Stimulated activated CD8-positive, alpha-beta memory T cell treated with anti-CD3 and anti-CD28 coated beads, Interleukin-4, amount 100 ng/mL, for 24 hours (primary cell): ENCODE results near the gene INPP5D.
"Not testable (repeated sequence)": the region's sequence is repeated elsewhere in the genome, so short reads cannot be mapped to it uniquely, and the experiment has no call there.

Experiments used
- DNase-seq: peaks from one replicate; pipeline ENCODE4 v3.0.0-alpha.2; 2020; ENCODE audit warnings: low read depth

The INPP5D gene

DNA sequence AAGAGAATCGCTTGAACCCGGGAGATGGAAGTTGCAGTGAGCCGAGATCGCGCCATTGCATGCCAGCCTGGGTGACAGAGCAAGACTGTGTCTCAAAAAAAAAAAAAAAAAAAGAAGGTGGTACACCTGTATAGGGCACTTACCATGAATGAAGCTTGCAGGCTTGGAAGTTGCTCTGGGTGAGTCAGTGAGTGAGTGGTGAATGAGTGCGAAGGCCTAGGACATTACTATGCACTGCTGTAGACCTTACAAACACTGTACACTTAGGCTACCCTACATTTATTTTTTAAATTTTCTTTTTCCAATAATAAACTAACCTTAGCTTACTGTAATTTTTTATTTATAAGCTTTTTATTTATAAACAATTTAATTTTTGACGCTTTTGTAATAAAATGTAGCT lies 113.0 kb downstream of the INPP5D start:
- DNase-seq: no peak

DNA sequence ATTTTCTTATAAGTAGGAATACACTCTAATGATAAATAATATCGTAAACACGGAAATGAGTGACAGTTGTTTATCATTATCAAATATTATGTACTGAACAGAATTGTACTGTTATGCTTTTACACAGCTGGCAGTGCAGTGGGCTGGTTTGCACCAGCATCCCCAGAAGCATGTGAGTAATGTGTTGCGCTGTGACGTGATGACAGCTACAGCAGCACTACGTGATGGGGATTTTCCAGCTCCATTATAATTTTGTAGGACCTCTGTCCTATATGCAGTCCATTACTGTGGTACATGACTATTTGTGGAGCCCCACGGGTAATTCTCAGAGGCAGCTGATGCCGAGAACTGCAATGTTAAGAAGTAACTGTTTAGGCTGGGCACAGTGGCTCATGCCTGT lies 114.0 kb downstream of the INPP5D start:
- no peak for DNase-seq

DNA sequence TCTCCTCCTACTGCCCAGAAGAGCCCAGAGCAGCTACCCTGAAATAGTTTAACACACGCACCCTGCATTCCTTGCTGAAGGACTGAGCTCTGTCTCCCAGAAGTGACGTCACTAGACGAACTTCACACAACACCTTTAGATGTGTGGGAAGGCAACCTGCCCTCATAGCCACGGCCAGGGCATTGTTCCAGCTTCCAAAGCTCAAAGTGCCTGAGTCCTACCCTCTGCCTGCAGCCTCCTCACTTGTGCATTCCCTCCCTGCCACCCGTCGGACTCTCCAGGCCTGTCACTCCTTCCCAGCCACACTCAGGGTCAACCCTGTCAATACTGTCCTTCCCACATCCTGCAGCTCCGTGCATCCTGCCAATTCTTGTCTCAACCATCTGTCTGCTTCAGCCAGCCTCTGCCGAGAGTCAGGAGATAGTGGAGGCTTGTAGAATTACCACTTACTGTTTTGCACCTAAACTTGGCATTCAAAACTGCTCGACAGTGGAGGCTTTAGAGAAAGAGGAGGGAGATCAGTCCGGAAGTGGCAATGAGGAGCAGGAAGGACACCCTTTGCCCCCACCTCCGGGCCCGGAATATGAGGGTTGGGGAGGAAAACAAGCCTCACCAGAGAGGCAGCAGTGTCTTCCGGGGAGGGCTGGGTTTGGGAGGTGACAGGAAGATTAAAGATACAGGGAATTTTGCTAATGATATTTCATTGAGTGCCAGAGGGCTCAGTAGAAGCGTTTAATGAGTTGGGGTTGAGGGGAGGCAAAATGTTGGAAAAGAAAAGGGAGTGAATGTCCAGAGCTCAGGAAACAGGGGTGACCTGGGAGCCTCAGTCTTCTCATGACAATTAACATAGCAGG lies 119.1 kb downstream of the INPP5D start:
- no peak for DNase-seq

DNA sequence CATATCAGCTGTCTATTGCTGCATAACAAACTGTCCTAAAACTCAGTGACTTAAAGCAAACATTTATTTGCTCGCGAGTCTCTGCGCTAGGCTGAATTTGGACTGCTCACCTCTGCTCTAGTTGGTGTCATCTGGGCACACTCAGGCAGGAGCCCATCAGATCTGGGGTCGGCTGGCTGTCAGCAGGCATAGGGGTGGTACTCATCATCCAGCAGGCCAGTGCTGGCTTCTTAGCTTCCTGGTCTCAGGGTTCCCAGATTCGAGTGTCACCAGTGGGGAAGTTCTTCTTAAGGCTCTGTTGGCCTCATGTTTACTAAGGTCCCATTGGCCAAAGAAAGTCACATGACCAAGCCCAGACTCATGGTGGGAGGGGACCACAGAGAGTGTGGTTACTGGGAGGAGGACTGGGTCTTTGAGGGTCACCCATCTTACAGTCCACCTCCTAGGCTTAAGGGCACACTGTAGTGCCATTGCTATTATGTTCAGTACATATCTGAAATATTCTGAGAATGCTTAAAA lies 119.8 kb downstream of the INPP5D start:
- DNase-seq: no peak

DNA sequence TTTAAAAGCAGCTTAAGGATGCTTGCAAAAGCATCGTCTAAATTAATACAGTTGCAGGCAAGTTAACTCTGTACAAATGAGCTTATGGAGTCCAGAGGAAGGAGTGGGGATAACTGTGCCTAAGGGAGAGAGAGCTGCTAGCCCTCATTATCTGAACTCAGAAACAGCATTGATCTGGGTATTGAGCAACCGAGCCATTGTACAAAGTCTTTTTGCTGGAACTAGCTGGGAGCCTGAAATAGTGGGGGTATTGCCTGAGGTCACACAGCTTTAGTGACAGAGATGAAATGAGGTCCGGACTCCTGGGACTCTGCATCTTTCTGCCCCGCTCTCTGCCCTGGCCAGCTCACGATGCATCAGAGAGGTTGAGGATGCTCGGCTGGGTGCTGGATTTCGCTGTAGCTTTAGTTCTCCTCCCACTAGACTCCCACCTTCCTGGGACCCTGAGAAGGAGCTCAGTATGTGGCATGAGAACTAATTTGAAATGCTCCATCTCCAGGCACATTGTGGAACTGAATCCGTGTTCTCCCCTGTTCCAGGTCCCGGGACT lies 123.8 kb downstream of the INPP5D start:
- DNase-seq: no peak

DNA sequence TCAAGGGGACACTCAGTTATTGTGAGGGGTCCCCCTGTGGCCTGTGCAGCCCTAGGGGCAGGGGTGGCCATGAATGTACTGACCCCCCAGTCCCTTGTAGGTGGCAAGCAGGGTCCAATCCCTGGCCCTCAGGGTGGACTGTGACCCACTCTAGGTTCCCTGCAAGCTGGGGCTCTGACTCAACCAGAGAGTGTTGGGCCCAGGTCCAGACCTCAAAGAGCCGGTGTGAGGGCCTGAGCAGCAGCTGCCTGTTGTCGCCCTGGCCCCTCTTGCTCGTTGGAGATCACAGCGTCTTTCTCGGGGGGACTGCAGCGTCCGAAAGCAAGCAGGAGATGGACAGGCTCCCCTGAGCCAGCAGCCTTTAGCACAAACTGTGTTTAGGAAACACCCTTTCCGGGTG lies 124.5 kb downstream of the INPP5D start:
- no peak for DNase-seq

DNA sequence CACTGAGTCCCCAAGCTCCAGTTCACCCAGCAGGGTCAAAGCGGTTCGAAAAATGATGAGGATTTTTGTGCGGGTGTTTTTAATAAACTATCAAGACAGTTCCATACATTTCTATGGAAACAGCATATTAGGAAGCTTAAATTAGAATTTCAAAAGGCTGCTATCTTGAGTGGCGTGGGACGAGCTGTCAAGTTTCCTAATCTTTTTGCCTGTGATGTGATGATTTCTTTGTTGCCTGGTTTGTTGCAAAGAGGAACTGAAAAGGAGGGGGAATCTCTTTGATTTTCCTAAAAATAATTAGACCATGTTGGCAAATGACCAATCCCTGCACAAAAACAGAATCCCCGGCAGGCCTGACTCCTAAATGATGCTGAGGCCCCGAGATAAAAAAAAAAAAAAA lies 125.2 kb downstream of the INPP5D start:
- no peak for DNase-seq

DNA sequence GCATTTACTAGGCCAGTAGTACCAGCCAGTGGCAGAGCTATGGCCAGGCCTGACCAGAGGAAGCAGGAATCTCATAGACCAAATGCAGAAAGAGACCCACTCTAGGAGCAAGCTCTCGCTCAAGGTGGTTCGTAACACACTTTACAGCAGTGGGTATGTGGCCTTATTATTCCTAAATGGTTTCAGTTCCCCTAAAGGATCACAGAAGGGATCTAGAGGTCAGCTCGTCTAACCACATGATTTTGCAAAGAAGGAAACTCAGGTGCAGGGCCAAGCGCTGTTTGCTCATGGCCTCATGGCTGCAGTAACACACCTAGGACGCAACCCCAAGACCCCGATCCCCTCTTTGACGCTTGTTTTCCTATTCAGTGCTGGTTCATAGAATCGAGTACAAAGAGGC lies 125.8 kb downstream of the INPP5D start:
- DNase-seq: no peak

DNA sequence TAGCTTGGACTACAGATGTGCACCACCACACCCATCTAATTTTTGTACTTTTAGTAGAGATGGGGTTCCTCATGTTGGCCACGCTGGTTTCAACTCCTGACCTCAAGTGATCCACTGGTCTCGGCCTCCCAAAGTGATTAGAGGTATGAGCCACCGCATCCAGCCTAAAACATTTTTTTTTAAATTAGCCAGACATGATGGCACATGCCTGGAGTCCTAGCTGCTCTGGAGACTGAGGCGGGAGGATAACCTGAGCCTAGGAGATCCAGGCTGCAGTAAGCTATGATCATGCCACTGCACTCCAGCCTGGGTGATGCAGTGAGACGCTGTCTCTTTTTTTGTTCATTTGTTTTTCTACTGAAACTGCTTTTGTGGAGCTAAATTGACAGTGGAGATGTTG lies 126.7 kb downstream of the INPP5D start:
- DNase-seq: no peak

DNA sequence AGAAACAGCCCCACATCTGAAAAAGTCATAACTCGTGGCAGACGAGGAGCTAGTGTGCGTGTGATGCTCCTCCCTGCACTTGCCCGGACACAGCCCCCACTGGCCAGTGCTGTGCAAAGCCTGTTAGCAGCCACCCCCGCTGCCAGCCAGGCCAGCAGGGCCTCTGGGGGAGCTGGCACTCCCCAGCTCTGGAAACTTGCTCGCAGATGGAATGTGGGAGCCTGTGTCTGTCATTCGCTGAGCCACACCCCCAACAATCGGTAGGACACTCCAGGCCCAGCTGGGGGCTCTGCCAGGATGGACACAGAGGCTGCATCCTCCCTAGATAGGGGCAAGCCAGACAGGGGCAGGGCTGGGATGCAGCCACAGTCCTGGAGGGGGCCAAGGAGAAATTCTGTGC lies 128.9 kb downstream of the INPP5D start:
- DNase-seq: no peak

DNA sequence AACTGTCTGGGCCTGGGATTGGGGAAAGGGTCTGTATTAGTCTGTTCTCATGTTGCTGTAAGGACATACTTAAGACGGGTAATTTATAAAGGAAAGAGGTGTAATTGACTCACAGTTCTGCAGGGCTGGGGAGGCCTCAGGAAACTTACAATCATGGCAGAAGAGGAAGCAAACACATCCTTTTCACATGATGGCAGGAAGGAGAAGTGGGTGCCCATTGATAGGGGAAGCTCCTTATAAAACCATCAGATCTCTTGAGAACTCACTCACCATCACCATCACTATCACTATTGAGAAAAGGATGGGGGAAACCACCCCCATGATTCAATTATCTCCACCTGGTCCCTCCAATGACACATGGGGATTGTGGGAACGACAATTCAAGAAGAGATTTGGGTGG lies 130.9 kb downstream of the INPP5D start:
- DNase-seq: not testable (repeated sequence)

DNA sequence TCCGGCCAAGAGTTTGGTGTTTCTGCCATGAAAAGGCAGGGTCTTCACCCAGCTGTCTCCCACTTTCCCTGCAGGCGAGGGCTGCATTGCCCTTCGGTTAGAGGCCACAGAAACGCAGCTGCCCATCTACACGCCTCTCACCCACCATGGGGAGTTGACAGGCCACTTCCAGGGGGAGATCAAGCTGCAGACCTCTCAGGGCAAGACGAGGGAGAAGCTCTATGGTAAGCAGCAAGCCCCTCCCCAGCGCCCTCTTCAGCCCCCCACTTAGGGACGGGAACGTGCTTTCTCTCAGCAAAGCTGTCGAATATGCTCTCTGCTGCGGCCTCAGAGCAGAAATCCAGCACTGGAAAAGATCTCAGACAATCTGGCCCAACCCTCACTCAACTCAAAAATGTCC lies 133.6 kb downstream of the INPP5D start:
- no peak for DNase-seq

DNA sequence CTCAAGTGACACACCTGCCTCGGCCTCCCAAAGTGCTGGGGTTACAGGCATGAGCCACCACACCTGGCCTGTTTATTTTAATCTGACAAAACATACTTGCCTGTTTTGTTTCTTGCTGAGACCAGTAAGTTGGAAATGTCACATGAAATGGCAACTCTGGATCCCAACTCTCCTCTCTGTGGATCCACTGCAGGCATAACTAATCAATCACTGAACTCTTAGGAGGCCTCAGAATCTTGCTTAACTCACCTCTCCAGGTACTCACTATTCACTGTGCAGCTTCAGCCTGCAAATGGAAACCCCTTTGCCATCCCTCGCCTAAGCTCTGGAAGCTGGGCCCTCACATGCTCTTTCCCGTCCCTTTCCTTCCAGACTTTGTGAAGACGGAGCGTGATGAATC lies 134.9 kb downstream of the INPP5D start:
- no peak for DNase-seq

DNA sequence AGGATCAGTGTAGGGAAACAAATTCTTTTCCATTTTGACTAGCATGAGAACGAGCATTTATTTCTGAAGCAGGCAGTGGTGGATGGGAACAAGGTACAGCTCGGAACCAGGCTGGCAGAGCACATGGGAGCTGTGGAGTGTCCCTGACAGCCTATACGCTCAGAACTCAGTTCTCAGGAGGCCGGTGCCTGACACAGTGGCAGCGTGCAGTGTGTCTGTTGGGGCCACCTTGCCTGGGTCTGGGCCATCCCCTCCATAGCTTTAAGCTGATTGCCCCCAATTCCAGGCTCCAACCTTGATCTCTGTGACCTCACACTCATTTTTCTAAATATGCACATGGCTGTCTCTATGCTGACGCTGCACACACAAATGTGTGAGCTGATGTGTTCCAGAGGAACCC lies 136.9 kb downstream of the INPP5D start:
- DNase-seq: no peak

DNA sequence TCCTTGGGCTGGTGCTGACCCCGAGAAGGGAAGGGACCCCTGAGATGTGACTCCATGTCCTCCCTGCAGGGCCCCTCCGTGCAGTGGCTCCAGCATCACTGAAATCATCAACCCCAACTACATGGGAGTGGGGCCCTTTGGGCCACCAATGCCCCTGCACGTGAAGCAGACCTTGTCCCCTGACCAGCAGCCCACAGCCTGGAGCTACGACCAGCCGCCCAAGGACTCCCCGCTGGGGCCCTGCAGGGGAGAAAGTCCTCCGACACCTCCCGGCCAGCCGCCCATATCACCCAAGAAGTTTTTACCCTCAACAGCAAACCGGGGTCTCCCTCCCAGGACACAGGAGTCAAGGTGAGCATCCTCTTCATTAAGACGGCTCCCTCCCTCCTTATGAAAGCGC lies 137.9 kb downstream of the INPP5D start:
- DNase-seq: no peak

DNA sequence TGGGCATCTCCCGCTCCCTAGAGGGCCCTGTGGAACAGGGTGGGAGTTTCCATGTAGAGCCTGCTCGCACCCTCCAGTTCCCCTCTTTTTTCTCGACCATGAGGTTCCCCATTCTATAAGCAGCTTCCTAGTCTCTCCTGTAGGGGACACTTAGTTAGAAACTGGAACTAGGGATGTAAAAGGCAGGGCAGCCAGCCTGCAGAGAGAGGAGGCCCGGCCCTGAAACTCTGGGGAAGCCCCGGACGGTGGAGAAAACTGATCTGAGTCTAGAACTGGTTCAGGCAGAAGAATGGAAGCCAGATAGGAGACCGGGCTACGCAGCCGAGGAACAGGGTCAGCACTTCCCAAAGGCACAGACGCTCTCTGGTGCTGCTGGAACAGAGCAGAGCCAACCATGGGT lies 139.7 kb downstream of the INPP5D start:
- no peak for DNase-seq

DNA sequence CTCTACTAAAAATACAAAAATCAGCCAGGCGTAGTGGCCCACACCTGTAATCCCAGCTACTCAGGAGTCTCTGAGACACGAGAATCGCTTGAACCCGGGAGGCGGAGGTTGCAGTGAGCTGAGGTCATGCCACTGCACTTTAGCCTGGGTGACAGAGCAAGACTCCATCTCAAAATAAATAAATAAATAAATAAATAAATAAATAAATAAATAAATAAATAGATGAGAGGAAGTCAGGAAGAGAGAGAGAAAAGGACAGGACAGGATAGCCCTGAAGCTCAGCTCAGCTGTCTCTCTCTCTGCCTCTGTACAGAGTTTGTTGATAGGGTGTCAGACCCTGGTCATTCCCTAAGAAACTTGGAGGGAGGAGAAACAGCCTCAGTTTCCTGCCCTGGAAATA lies 140.6 kb downstream of the INPP5D start:
- DNase-seq: not testable (repeated sequence)

DNA sequence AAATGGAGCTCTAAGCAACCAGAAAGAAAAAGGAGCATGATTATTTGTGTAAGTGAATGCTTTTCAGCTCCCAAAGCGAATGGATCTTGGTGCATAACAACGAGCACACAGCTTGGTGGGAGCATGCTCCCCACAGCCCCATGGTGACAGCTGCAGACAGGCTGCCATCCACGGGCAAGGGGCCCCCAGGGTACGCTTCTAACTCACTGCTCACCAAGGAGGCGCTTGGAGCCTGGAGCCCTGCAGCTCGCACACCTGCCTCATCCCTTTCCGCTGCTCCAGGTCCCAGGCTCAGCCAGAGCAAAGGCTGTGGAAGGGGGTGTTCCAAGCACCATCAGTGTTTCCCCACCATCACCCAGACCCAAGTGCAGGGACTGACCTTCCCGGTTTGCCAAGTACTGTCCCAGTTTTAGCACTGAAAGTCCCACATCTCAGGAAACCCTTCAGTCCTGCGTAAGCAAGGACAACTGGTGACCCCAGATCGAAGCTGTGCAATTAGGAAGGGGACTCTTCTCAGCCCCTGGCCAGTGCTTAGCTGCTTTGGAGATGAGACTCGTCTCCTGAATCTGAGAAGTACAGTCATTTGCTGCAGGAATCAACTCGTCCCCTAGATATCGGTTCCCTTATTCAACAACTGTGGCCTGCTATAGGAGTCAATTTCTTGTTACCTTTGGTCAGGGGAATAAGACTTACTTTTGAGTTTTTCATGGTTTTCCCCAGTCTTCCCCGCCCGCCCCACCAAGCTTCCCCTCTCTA lies 141.3 kb downstream of the INPP5D start:
- DNase-seq: no peak

DNA sequence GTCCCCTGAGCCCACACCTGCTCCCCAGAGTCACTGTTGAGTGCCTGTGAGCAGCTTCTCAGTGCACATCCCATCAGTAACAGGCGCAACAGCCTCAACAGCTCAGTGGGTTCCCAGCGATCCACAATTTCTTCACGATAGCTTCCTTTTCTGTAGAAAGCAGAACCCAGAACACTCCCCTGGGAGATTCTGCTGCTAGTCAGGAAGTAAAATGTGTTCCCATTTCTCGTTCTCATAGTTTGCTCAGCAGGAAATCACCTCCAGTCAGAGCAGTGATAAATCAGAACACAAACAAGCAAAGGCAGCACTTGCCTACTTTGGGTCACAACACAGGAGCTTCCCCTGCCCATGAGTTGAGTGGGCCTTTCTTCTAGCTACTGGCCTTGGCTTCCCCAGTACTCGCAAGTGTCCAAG lies 142.4 kb downstream of the INPP5D start:
- DNase-seq: no peak

DNA sequence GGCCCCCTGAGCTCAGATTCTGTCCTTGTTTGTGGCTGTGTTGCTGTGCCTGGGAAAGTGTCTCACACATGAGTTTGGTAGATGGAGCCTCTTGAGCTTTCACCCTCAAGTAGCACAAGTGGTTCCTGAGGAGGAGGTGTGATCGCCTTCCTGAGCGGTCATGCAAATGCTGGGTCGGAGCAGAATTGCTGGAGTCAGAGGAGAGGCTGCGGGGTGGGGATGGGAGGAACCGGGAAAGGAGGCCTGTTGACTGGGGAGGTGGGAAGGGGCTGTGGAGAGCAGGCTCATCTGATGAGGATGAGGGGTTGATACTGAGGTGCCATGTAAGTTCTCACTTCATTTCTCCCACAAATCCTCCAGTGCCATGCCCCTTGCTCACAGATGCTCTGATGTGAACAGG lies 142.9 kb downstream of the INPP5D start:
- no peak for DNase-seq

DNA sequence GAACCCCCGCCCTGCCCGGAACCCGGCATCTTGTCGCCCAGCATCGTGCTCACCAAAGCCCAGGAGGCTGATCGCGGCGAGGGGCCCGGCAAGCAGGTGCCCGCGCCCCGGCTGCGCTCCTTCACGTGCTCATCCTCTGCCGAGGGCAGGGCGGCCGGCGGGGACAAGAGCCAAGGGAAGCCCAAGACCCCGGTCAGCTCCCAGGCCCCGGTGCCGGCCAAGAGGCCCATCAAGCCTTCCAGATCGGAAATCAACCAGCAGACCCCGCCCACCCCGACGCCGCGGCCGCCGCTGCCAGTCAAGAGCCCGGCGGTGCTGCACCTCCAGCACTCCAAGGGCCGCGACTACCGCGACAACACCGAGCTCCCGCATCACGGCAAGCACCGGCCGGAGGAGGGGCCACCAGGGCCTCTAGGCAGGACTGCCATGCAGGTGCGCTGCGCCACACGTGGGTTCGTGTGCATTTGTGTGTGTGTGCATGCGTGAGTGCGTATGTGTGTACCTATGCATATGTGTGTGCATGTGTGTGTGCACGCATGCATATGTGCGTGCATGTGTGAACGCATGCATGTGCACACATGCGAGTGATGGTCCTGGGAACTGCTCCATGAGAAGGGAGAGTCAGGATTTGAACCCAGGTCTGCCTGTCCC lies 144.3 kb downstream of the INPP5D start:
- DNase-seq: no peak

DNA sequence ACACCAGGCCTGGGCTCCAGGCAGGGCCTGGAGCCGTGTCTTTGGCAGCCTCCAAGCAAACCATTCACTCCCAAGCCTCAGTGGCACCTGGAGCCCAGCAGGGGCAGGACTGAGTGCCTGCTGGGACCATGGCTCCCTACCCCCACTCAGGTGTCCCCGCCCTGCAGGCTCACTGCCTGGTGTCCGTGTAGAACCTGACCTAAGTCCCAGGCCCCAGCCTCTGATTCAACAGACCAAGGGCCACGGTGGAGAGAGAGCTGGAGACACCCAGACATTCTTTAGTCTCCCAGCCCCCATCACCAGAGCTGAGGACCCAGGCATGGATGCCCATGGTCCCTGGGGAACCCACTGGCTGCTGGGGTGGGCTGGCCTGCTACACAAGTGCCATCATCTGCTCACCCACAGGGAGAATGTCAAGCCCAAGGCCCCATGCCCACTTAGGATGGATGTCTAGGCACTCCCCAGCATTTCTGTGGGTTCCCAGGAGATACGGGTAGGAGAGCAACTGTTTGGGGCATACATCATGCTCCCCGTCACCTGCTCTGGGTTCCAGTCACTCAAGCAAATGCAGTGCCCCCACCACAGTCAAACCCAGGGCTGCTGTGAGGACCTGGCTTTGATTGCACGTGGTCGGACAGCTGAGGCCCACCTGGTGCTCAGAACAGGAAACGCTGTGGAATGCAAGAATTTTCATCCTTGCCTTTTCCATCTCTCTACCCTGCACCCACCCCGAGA lies 148.4 kb downstream of the INPP5D start:
- no peak for DNase-seq
